Kidney epithelial cell (primary cell): Measurements from ENCODE around the gene ZNF71. TPM values are rescaled to one million over a fixed set of nuclear protein-coding genes. Genes with fewer than 3 reads are reported as not detected.
"Not testable (repeated sequence)": the region's sequence is repeated elsewhere in the genome, so short reads cannot be mapped to it uniquely, and the experiment has no call there.

ENCODE experiments used
- DNase-seq: peaks from one replicate; pipeline ENCODE4 v3.0.0-alpha.2; 2010; ENCODE audit warnings: low read depth
- H3K27me3 ChIP-seq: 2 replicates; pipeline ENCODE4 v1.6.0; 2011; ENCODE audit warnings: low read length; ENCODE audit not compliant: control insufficient read depth, insufficient read depth
- H3K36me3 ChIP-seq: 2 replicates; pipeline ENCODE4 v1.5.1; 2011; ENCODE audit warnings: low read length; ENCODE audit not compliant: control insufficient read depth, insufficient read depth
- H3K4me3 ChIP-seq: 2 replicates; pipeline ENCODE4 v1.5.1; 2011; ENCODE audit warnings: low read depth, mild to moderate bottlenecking, control low read depth, low read length
- total RNA-seq: library from RNA; depleted of rRNA; stranded (reverse); fragments of >200 nt; gene quantifications from 2 replicates; pipeline ENCODE4 v1.2.3, GENCODE V29; 2015
- TF ChIP-seq, protein P1 (sequence below): IDR thresholded peaks from 2 replicates; pipeline ENCODE4 v1.5.1; 2011; ENCODE audit warnings: mild to moderate bottlenecking, moderate library complexity, low read length, control low read depth, inconsistent platforms; ENCODE audit not compliant: insufficient read depth, poor library complexity, severe bottlenecking

Gene ZNF71
- total RNA-seq, 1 donor from 2014 or later: 12.3 TPM

DNA sequence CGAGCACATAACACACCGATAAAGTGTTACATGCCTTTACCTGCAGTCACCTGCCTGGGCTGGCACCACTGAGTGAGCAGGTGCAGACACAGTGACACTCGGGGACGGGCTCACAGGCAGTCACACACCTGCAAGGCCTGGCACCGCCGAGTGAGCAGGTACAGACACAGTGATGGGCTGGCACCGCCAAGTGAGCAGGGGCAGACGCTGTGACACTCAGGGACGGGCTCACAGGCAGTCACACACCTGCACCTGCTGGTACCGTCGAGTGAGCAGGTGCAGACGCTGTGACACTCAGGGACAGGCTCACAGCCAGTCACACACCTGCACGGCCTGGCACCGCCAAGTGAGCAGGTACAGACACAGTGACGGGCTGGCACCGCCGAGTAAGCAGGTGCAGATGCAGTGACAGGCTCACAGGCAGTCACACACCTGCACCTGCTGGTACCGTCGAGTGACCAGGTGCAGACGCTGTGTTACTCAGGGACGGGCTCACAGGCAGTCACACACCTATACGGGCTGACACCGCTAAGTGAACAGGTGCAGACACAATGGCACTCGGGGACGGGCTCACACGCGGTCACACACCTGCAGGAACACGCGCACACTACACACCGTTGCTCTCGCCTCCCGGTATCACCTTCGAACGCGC, 76.0 kb downstream of the ZNF71 start:
- TF ChIP-seq, protein P1, sequence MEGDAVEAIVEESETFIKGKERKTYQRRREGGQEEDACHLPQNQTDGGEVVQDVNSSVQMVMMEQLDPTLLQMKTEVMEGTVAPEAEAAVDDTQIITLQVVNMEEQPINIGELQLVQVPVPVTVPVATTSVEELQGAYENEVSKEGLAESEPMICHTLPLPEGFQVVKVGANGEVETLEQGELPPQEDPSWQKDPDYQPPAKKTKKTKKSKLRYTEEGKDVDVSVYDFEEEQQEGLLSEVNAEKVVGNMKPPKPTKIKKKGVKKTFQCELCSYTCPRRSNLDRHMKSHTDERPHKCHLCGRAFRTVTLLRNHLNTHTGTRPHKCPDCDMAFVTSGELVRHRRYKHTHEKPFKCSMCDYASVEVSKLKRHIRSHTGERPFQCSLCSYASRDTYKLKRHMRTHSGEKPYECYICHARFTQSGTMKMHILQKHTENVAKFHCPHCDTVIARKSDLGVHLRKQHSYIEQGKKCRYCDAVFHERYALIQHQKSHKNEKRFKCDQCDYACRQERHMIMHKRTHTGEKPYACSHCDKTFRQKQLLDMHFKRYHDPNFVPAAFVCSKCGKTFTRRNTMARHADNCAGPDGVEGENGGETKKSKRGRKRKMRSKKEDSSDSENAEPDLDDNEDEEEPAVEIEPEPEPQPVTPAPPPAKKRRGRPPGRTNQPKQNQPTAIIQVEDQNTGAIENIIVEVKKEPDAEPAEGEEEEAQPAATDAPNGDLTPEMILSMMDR: no peak
- DNase-seq: no peak
- Histone ChIP-seq H3K4me3 (peak overlapping the region; percentile 12), H3K36me3 (no peaks in the 10 kb centered on the region), H3K27me3 (no peaks in the 10 kb centered on the region)

- no peaks in the 10 kb centered on the region for H3K36me3 ChIP-seq
- no peaks in the 10 kb centered on the region for H3K27me3 ChIP-seq
- TF ChIP-seq, protein P1: no peak
- H3K4me3 ChIP-seq: peak within 1 kb of the TSS; percentile 21
- peak; percentile 23 for DNase-seq
Measured at GRCh38 chr19:56671613-56671994, 76.5 kb downstream of the ZNF71 start, which contains the start of gene ZNF835. ZNF835 (minus strand) TSS chr19:56671757; CDS start chr19:56665198, 6,559 bp downstream.

DNA sequence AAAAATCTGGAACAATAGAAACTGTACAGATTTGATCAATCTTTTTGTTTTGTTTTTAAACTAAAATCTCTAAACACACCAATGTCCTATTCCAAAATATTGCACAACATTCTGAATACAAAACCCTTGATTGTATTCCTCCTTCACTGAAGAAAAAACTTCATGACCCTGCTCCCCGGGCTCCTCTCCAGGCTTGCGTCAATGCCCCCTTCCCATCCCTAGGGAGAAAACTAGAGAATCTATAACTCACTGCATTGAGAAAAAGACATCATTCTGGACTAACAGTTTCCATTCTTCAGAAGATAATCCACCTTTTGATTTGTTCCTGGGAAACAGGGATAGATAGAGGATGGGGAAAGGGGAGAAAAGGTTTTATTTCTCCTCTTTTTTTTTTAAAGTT, 77.5 kb downstream of the ZNF71 start:
- not testable (repeated sequence) for H3K4me3 ChIP-seq, DNase-seq, H3K36me3 ChIP-seq, H3K27me3 ChIP-seq

Other genes with a start within 250 kb of the ZNF71 start
- 1.1 and 5.1 TPM in 2 replicates for gene ZNF582, start 201.8 kb upstream of the ZNF71 start, total RNA-seq
- gene ZNF583, start 191.0 kb upstream of the ZNF71 start, total RNA-seq: 2.9 and 3.6 TPM in 2 replicates
- 4.2 and 9.4 TPM in 2 replicates for gene ZNF667, start 118.0 kb upstream of the ZNF71 start, total RNA-seq
- 2.4 and 2.8 TPM in 2 replicates for gene ZNF471, start 87.4 kb upstream of the ZNF71 start, total RNA-seq
- 5.8 and 6.6 TPM in 2 replicates for gene ZFP28, start 56.4 kb upstream of the ZNF71 start, total RNA-seq
- gene ZNF470, start 27.8 kb upstream of the ZNF71 start, total RNA-seq: 2.9 and 4.3 TPM in 2 replicates
- gene SMIM17, start 47.9 kb downstream of the ZNF71 start, total RNA-seq: 0.46 TPM in 1 of 2 replicates, not detected in the other
- gene ZNF835, start 76.5 kb downstream of the ZNF71 start, total RNA-seq: 5.3 and 7.7 TPM in 2 replicates
- gene PEG3, start 245.4 kb downstream of the ZNF71 start, total RNA-seq: 2.1 and 2.6 TPM in 2 replicates
- 0.07 TPM in 1 of 2 replicates, not detected in the other for gene ZIM2, start 245.4 kb downstream of the ZNF71 start, total RNA-seq